HEK293T (cell line): Measurements from ENCODE around the gene M1AP.

ENCODE experiments used
- ARNT ChIP-seq: fragments of 450-650 bp; IDR thresholded peaks from 2 replicates; pipeline ENCODE4 v1.6.1; 2017; ENCODE audit warnings: mild to moderate bottlenecking
- BHLHE40 ChIP-seq: fragments of 450-650 bp; IDR thresholded peaks from 2 replicates; pipeline ENCODE4 v1.6.1; 2016; ENCODE audit warnings: mild to moderate bottlenecking, moderate library complexity, borderline replicate concordance
- CTBP1 ChIP-seq: fragments of 450-650 bp; IDR thresholded peaks from 2 replicates; pipeline ENCODE4 v1.6.1; 2016; ENCODE audit warnings: borderline replicate concordance
- ELF4 ChIP-seq: fragments of 450-650 bp; IDR thresholded peaks from 2 replicates; pipeline ENCODE4 v1.6.1; 2017; ENCODE audit warnings: antibody characterized with exemption
- FOXA1 ChIP-seq: fragments of 450-650 bp; IDR thresholded peaks from 2 replicates; pipeline ENCODE4 v1.6.1; 2016; ENCODE audit warnings: mild to moderate bottlenecking
- FOXK2 ChIP-seq: fragments of 450-650 bp; IDR thresholded peaks from 2 replicates; pipeline ENCODE4 v1.6.1; 2016; ENCODE audit warnings: mild to moderate bottlenecking
- FOXM1 ChIP-seq: fragments of 450-650 bp; IDR thresholded peaks from 2 replicates; pipeline ENCODE4 v1.6.1; 2017; ENCODE audit warnings: mild to moderate bottlenecking, borderline replicate concordance
- HDGF ChIP-seq: fragments of 450-650 bp; IDR thresholded peaks from 2 replicates; pipeline ENCODE4 v1.6.1; 2017; ENCODE audit warnings: antibody characterized with exemption, borderline replicate concordance
- L3MBTL2 ChIP-seq: fragments of 450-650 bp; conservative IDR thresholded peaks from 2 replicates; pipeline ENCODE4 v1.6.1; 2016; ENCODE audit warnings: mild to moderate bottlenecking
- PKNOX1 ChIP-seq: fragments of 450-650 bp; IDR thresholded peaks from 2 replicates; pipeline ENCODE4 v1.6.1; 2016
- SP1 ChIP-seq: fragments of 450-650 bp; IDR thresholded peaks from 2 replicates; pipeline ENCODE4 v1.6.1; 2017
- SUZ12 ChIP-seq: fragments of 450-650 bp; IDR thresholded peaks from 2 replicates; pipeline ENCODE4 v1.6.1; 2016; ENCODE audit warnings: mild to moderate bottlenecking
- TARDBP ChIP-seq: fragments of 450-650 bp; IDR thresholded peaks from 2 replicates; pipeline ENCODE4 v1.6.1; 2016
- ZNF384 ChIP-seq: fragments of 450-650 bp; IDR thresholded peaks from 2 replicates; pipeline ENCODE4 v1.6.1; 2016

- TF ChIP-seq TARDBP: no peak
- no peak for TF ChIP-seq FOXK2
- no peak for TF ChIP-seq FOXA1
- no peak for TF ChIP-seq SP1
- no peak for TF ChIP-seq BHLHE40
- TF ChIP-seq ELF4: no peak
- TF ChIP-seq ZNF384: no peak
- TF ChIP-seq CTBP1: no peak
- no peak for TF ChIP-seq HDGF
- TF ChIP-seq PKNOX1: no peak
- TF ChIP-seq ARNT: no peak
- TF ChIP-seq SUZ12: no peak
- TF ChIP-seq L3MBTL2: no peak
- TF ChIP-seq FOXM1: no peak
These were observed 45.1 kb upstream of the M1AP start for GRCh38 chr2:74693213-74693612.
